HCT116 (cell line): Measurements from ENCODE around the gene GPAM. TPM values are rescaled to one million over a fixed set of nuclear protein-coding genes. Genes with fewer than 3 reads are reported as not detected.

Source experiments
- ATAC-seq: fragments of 200-7000 bp; cut with Tn5 transposase; 2 replicates; pipeline ENCODE4 v1.9.1; 2020; ENCODE audit warnings: mild to moderate bottlenecking, moderate library complexity
- BruUV-seq: library from RNA; stranded (reverse); fragments of 400-500 nt; replicated peaks from 2 replicates; lab custom pipeline; 2021; lab: Mats Ljungman, UMichigan
- CTCF ChIA-PET: fragments of 300-600 bp; sonication (Branson Sonifier 250); formaldehyde crosslinking; loops from one replicate; lab custom pipeline; 2021; ENCODE audit warnings: antibody characterized with exemption; lab: Charles Lee
- POLR2A ChIA-PET: fragments of 300-600, 350-600 bp; sonication (Branson Sonifier 250); formaldehyde crosslinking; loops from one replicate; lab custom pipeline; 2021; ENCODE audit warnings: antibody characterized with exemption; lab: Charles Lee
- RAD21 ChIA-PET, 2 experiments: fragments of 300-600 bp; sonication (Branson Sonifier 250); formaldehyde crosslinking; loops; one replicate each; lab custom pipeline; 2023; ENCODE audit warnings: low total read pairs in 2 of 2; ENCODE audit not compliant: uncharacterized antibody in 2 of 2, unreplicated experiment in 2 of 2, low non-redundant PET in 1 of 2; lab: Charles Lee
- DNase-seq: peaks from one replicate; pipeline ENCODE4 v3.0.0-alpha.2; 2010; ENCODE audit warnings: low read depth, low spot score
- H2AFZ ChIP-seq: fragments of 200-600 bp; shearing (Covaris generic), sonication (generic); 2 replicates; pipeline ENCODE4 v1.6.1; 2017; ENCODE audit warnings: low read depth, mixed run types, mixed read lengths, antibody characterized with exemption, low read length; ENCODE audit not compliant: poor library complexity, severe bottlenecking
- H3K27ac ChIP-seq: 2 replicates; pipeline ENCODE4 v1.5.1; 2012; ENCODE audit warnings: low read depth, low read length
- H3K27me3 ChIP-seq: fragments of 200-600 bp; sonication (generic); 2 replicates; pipeline ENCODE4 v1.6.1; 2016; ENCODE audit warnings: mixed run types, low read length, mixed read lengths; ENCODE audit not compliant: insufficient read depth
- H3K36me3 ChIP-seq, 2 experiments: fragments of 200-500 bp in 1 of 2; fragments of 200-600 bp in 1 of 2; sonication (Bioruptor generic) in 1 of 2; sonication (generic) in 1 of 2; 2 replicates each; pipeline versions ENCODE4 v1.5.1 to v1.6.1; 2014 to 2016; ENCODE audit warnings: low read length in 2 of 2, inconsistent platforms in 1 of 2, mixed read lengths in 1 of 2, mixed run types in 1 of 2; ENCODE audit not compliant: insufficient read depth in 2 of 2, control insufficient read depth in 1 of 2
- H3K4me1 ChIP-seq, 2 experiments: fragments of 200-600 bp in 1 of 2; sonication (generic) in 1 of 2; 2 replicates each; pipeline versions ENCODE4 v1.5.1 to v1.6.1; 2012 to 2017; ENCODE audit warnings: low read length in 2 of 2, inconsistent platforms in 1 of 2, mild to moderate bottlenecking in 1 of 2, mixed read lengths in 1 of 2, mixed run types in 1 of 2, moderate library complexity in 1 of 2; ENCODE audit not compliant: insufficient read depth in 2 of 2, control insufficient read depth in 1 of 2
- H3K4me2 ChIP-seq: fragments of 200-600 bp; sonication (generic); 2 replicates; pipeline ENCODE4 v1.6.1; 2017; ENCODE audit warnings: mixed run types, low read length, mixed read lengths
- H3K4me3 ChIP-seq, 2 experiments: fragments of 200-600 bp in 1 of 2; sonication (generic) in 1 of 2; replicated peaks in 1 of 2; 2 replicates each; pipeline ENCODE4 v1.5.1; 2011 to 2016; ENCODE audit warnings: low read length in 2 of 2, control low read depth in 1 of 2, low read depth in 1 of 2, mild to moderate bottlenecking in 1 of 2, mixed read lengths in 1 of 2, mixed run types in 1 of 2
- H3K79me2 ChIP-seq: fragments of 200-600 bp; sonication (generic); 2 replicates; pipeline ENCODE4 v1.6.1; 2017; ENCODE audit warnings: mild to moderate bottlenecking, mixed run types, low read length, moderate library complexity, mixed read lengths; ENCODE audit not compliant: insufficient read depth
- H3K9ac ChIP-seq: fragments of 200-600 bp; sonication (generic); 2 replicates; pipeline ENCODE4 v1.6.1; 2016; ENCODE audit warnings: low read length, mixed read lengths
- H3K9me2 ChIP-seq: fragments of 200-600 bp; sonication (generic), shearing (Covaris generic); 2 replicates; pipeline ENCODE4 v1.6.1; 2017; ENCODE audit warnings: mixed run types, mild to moderate bottlenecking, moderate library complexity; ENCODE audit not compliant: insufficient read depth
- H3K9me3 ChIP-seq, 2 experiments: fragments of 200-500 bp in 1 of 2; fragments of 200-600 bp in 1 of 2; sonication (Bioruptor generic) in 1 of 2; sonication (generic) in 1 of 2; 2 replicates each; pipeline ENCODE4 v1.6.1; 2014 to 2017; ENCODE audit warnings: low read length in 2 of 2, mixed read lengths in 2 of 2, inconsistent platforms in 1 of 2, low read depth in 1 of 2, mild to moderate bottlenecking in 1 of 2, mixed run types in 1 of 2, moderate library complexity in 1 of 2; ENCODE audit not compliant: control insufficient read depth in 1 of 2, insufficient read depth in 1 of 2
- H4K20me1 ChIP-seq: fragments of 200-600 bp; sonication (generic), shearing (Covaris generic); 2 replicates; pipeline ENCODE4 v1.6.1; 2017; ENCODE audit warnings: mixed run types, mild to moderate bottlenecking, moderate library complexity; ENCODE audit not compliant: insufficient read depth
- CEBPB ChIP-seq: IDR thresholded peaks from 2 replicates; pipeline ENCODE4 v1.6.1; 2012; ENCODE audit warnings: low read depth
- REST ChIP-seq: IDR thresholded peaks from 2 replicates; pipeline ENCODE4 v1.6.1; 2012; ENCODE audit warnings: low read depth
- TCF7L2 ChIP-seq: IDR thresholded peaks from 2 replicates; pipeline ENCODE4 v1.7.0; 2011; ENCODE audit warnings: borderline replicate concordance, inconsistent platforms; ENCODE audit not compliant: insufficient read depth, insufficient read length; ENCODE audit errors: extremely low read depth
- ZNF274 ChIP-seq: fragments of 200-500 bp; sonication (Bioruptor generic); IDR thresholded peaks from 2 replicates; pipeline ENCODE4 v1.6.1; 2014; ENCODE audit warnings: mild to moderate bottlenecking, low read depth, low read length, inconsistent platforms
- intact Hi-C: fragments of 100-400 bp; cut with micrococcal nuclease; formaldehyde crosslinking; loops from 2 replicates; pipeline ENCODE4 v1.10.0; 2022
- total RNA-seq: library from RNA; stranded (reverse); gene quantifications from one replicate; pipeline ENCODE4 v1.2.1, GENCODE V29; 2021; ENCODE audit not compliant: unreplicated experiment

The GPAM gene
- total RNA-seq, 1 experiment from 2014 or later = 19.3 TPM

GRCh38 chr10:112226439-112227248 is 43.1 kb upstream of the GPAM start (continued):
- no peak for TF ChIP-seq REST
- TF ChIP-seq, all 23 proteins: peak for 0

- Histone ChIP-seq H3K36me3 (no peaks in the 10 kb centered on the region), H3K79me2 (no peaks in the 10 kb centered on the region), H3K4me2 (no peak overlapping the region), H4K20me1 (no peaks in the 10 kb centered on the region), H3K9me3 (no peaks in the 10 kb centered on the region; a peak in 1 of 4 replicates), H2AFZ (no peak overlapping the region), H3K4me1 (peaks cover 0 to 4% of the 10 kb centered on the region in 2 experiments; a peak in 1 of 4 replicates)
- intact Hi-C loops = no loop called here
- ChIA-PET RAD21 (no interaction called here), CTCF (no interaction called here)
- no peak for DNase-seq
- ATAC-seq = no peak
- TF ChIP-seq CEBPB (no peak), ZNF274 (no peak), TCF7L2 (no peak)
- TF ChIP-seq, all 23 proteins: peak for 0
- no peaks in the 10 kb centered on the region for H3K9me2 ChIP-seq
- BruUV-seq = no TSS peak
- no peak overlapping the region for H3K4me3 ChIP-seq
- H3K27me3 ChIP-seq = no peaks in the 10 kb centered on the region
- POLR2A ChIA-PET = no interaction called here
- no peak overlapping the region for H3K27ac ChIP-seq
- H3K9ac ChIP-seq = no peak overlapping the region
Measured at GRCh38 chr10:112225771-112226438, 42.3 kb upstream of the GPAM start.
